Measurements from ENCODE around the gene ERICH4. TPM values are rescaled to one million over a fixed set of nuclear protein-coding genes. Genes with fewer than 3 reads are reported as not detected.

Gene ERICH4
- not detected in 2 replicates for total RNA-seq

GRCh38 chr19:41442473-41443355, at the start of gene ERICH4:
TSS of gene ERICH4 (plus strand) at chr19:41443156. CDS start at chr19:41443170, 14 bp downstream.

GRCh38 chr19:41397086-41398049, 45.6 kb upstream of the ERICH4 start, which contains the start of the genes BCKDHA and EXOSC5:
TSS of gene BCKDHA (plus strand) at chr19:41397818. CDS start at chr19:41397828, 10 bp downstream.
TSS of gene EXOSC5 (minus strand) at chr19:41397359. CDS start at chr19:41397328, 31 bp downstream.

GRCh38 chr19:41426952-41427646, 15.9 kb upstream of the ERICH4 start, which contains the start of gene B3GNT8:
TSS of gene B3GNT8 (minus strand) at chr19:41427374. CDS start at chr19:41426778, 596 bp downstream.

GRCh38 chr19:41439441-41440222, 3.3 kb upstream of the ERICH4 start, which contains the start of gene DMAC2:
TSS of gene DMAC2 (minus strand) at chr19:41439912. CDS start at chr19:41439899, 13 bp downstream.

Other genes with a start within 250 kb of the ERICH4 start
- 2.9 and 4.1 TPM in 2 replicates for gene CYP2S1, start 249.9 kb upstream of the ERICH4 start, total RNA-seq
- 356 and 367 TPM in 2 replicates for gene AXL, start 223.9 kb upstream of the ERICH4 start, total RNA-seq
- gene HNRNPUL1, start 178.8 kb upstream of the ERICH4 start, total RNA-seq: 125 and 158 TPM in 2 replicates
- gene CCDC97, start 133.0 kb upstream of the ERICH4 start, total RNA-seq: 11.9 and 18.6 TPM in 2 replicates
- 44.2 and 44.6 TPM in 2 replicates for gene TGFB1, start 89.2 kb upstream of the ERICH4 start, total RNA-seq
- gene B9D2, start 79.0 kb upstream of the ERICH4 start, total RNA-seq: 9.0 and 9.9 TPM in 2 replicates
- 0.49 and 11.0 TPM in 2 replicates for gene TMEM91, start 66.6 kb upstream of the ERICH4 start, total RNA-seq
- 18.9 and 25.3 TPM in 2 replicates for gene EXOSC5, start 45.8 kb upstream of the ERICH4 start, total RNA-seq
- 43.7 and 108 TPM in 2 replicates for gene BCKDHA, start 45.3 kb upstream of the ERICH4 start, total RNA-seq
- 1.5 and 3.9 TPM in 2 replicates for gene B3GNT8, start 15.8 kb upstream of the ERICH4 start, total RNA-seq
- gene DMAC2, start 3.2 kb upstream of the ERICH4 start, total RNA-seq: 45.6 and 57.0 TPM in 2 replicates
- not detected in 2 replicates for gene CEACAM21, start 133.0 kb downstream of the ERICH4 start, total RNA-seq
- not detected in 2 replicates for gene CEACAM4, start 183.9 kb downstream of the ERICH4 start, total RNA-seq
- not detected in 2 replicates for gene CEACAM7, start 245.1 kb downstream of the ERICH4 start, total RNA-seq